Lower lobe of right lung (tissue), 2 donors: ENCODE results near the gene GARS1. TPM values are rescaled to one million over a fixed set of nuclear protein-coding genes. Genes with fewer than 3 reads are reported as not detected.

Experiments used
- ATAC-seq, 2 donors: fragments of 200-7000 bp; cut with Tn5 transposase; one replicate each; pipeline ENCODE4 v1.9.1; 2020 to 2022; ENCODE audit warnings: mild to moderate bottlenecking in 2 of 2, moderate library complexity in 2 of 2
- DNase-seq: peaks from one replicate; pipeline ENCODE4 v3.0.0-alpha.2; 2020
- H3K27ac ChIP-seq: fragments of 200-600 bp; one replicate; pipeline ENCODE4 v1.8.0; 2022
- H3K27me3 ChIP-seq: fragments of 200-600 bp; one replicate; pipeline ENCODE4 v1.8.0; 2022; ENCODE audit warnings: low read depth
- H3K36me3 ChIP-seq: fragments of 200-600 bp; one replicate; pipeline ENCODE4 v1.8.0; 2022; ENCODE audit warnings: mild to moderate bottlenecking
- H3K4me1 ChIP-seq: fragments of 200-600 bp; one replicate; pipeline ENCODE4 v1.8.0; 2022
- H3K4me3 ChIP-seq: fragments of 200-600 bp; one replicate; pipeline ENCODE4 v1.8.0; 2022; ENCODE audit warnings: mild to moderate bottlenecking
- H3K9me3 ChIP-seq: fragments of 200-600 bp; one replicate; pipeline ENCODE4 v1.8.0; 2022
- intact Hi-C: fragments of 100-400 bp; cut with DNase I; formaldehyde crosslinking; loops from one replicate; pipeline ENCODE4 v1.11.0; 2022
- total RNA-seq: library from RNA; stranded (reverse); fragmentation: NEBNext Ultra II Directional; extraction: Animal tissue kit (Norgen Biotek cat#: 25700); gene quantifications from one replicate; pipeline ENCODE4 v1.2.1, GENCODE V29; 2021
- TF ChIP-seq, protein P1 (sequence below): fragments of 200-600 bp; IDR thresholded peaks from one replicate; pipeline ENCODE4 v1.8.0; 2022; ENCODE audit warnings: antibody characterized with exemption, mild to moderate bottlenecking
- donor health status: DM: no; HTN: yes; CAD: no; lungs with severe emphysema.

GARS1 gene
- total RNA-seq, 1 donor from 2014 or later = 67.7 TPM

DNA sequence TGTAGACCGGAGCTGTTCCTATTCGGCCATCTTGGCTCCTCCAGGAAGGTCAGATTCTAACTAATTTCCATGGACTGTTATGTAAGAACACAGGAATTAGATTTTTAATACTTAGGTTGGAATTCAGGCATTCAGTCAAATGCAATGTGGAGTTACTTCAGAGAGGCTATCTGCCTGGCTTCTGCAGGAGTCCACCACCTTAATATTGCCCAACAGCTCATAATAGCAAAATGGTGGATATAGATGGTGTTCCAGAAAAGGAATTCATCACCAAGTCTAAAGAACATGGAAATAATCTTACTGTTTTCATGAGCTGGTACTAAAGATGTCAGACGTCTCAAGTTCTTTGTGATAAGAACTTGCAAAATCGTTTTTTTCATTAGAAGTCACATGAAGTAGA, 48.1 kb downstream of the GARS1 start:
- DNase-seq (no peak), ATAC-seq (no peak)
- intact Hi-C loops = no loop called here
- no peaks in the 10 kb centered on the region for H3K27me3 ChIP-seq
- no peaks in the 10 kb centered on the region for H3K4me1 ChIP-seq
- H3K27ac ChIP-seq = no peak overlapping the region
- H3K4me3 ChIP-seq = no peak overlapping the region
- H3K9me3 ChIP-seq = no peaks in the 10 kb centered on the region
- TF ChIP-seq, protein P1, sequence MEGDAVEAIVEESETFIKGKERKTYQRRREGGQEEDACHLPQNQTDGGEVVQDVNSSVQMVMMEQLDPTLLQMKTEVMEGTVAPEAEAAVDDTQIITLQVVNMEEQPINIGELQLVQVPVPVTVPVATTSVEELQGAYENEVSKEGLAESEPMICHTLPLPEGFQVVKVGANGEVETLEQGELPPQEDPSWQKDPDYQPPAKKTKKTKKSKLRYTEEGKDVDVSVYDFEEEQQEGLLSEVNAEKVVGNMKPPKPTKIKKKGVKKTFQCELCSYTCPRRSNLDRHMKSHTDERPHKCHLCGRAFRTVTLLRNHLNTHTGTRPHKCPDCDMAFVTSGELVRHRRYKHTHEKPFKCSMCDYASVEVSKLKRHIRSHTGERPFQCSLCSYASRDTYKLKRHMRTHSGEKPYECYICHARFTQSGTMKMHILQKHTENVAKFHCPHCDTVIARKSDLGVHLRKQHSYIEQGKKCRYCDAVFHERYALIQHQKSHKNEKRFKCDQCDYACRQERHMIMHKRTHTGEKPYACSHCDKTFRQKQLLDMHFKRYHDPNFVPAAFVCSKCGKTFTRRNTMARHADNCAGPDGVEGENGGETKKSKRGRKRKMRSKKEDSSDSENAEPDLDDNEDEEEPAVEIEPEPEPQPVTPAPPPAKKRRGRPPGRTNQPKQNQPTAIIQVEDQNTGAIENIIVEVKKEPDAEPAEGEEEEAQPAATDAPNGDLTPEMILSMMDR = no peak
- H3K36me3 ChIP-seq = peaks cover 8% of the 10 kb centered on the region

DNA sequence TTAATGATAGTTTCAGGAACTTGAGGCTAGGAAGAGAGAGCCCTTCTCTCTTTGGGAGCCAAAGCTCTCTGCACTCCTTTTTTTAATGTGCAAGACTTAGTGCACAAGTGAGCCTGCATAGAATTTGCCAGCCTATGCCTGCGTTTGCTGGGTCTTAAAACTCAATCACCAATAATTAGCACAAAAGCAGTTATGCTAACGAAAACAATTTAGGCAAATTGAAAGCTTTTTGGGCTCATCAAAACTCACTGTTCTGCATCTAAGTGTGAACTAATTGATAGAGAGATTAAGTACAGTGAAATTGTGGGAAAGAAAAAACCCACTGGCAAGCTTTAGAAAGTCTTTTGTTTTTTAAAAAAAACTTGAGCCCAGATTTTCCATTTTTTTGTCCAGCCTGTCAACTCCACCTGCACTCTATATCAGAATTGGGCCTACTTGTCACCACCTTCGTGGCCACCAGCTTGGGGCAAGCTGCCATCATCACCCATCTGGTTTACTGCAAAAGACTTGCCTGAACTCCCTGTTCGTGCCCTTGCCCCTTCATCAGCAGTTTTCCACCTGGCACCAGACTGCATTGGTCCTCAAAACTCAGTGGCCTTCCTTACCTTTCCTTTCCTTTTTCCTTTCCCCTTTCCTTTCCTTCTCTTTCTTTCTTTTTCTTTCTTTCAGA, 49.7 kb downstream of the GARS1 start:
- H3K27ac ChIP-seq = no peak overlapping the region
- H3K4me1 ChIP-seq = no peaks in the 10 kb centered on the region
- TF ChIP-seq, protein P1 = no peak
- intact Hi-C loops = no loop called here
- H3K9me3 ChIP-seq = no peaks in the 10 kb centered on the region
- no peaks in the 10 kb centered on the region for H3K27me3 ChIP-seq
- DNase-seq (no peak), ATAC-seq (no peak)
- peaks cover 8% of the 10 kb centered on the region for H3K36me3 ChIP-seq
- H3K4me3 ChIP-seq = no peak overlapping the region

DNA sequence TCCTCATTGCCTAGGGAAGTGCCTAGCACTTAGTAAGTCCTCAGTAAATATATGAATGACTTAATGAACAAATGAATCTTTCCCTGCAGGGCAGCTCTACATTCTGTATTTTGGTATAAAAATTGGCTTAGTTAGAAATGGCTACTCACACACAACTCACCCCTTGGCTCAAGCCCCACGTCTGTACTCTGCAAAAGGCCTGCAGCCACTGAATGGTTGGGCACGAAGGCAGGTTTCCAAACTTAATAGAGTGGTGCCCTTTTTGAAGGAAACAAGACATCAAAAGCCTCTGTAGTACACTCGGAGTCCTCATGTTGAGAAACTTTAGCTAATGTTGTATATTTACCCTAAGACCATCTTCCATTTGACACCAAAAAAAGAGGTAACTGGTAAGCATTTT, 51.0 kb downstream of the GARS1 start:
- Histone ChIP-seq H3K36me3 (peaks cover 8% of the 10 kb centered on the region), H3K4me3 (no peak overlapping the region), H3K27ac (no peak overlapping the region), H3K4me1 (no peaks in the 10 kb centered on the region), H3K27me3 (no peaks in the 10 kb centered on the region), H3K9me3 (no peaks in the 10 kb centered on the region)
- no peak for ATAC-seq
- TF ChIP-seq, protein P1 = no peak
- intact Hi-C loops = no loop called here
- DNase-seq = no peak

DNA sequence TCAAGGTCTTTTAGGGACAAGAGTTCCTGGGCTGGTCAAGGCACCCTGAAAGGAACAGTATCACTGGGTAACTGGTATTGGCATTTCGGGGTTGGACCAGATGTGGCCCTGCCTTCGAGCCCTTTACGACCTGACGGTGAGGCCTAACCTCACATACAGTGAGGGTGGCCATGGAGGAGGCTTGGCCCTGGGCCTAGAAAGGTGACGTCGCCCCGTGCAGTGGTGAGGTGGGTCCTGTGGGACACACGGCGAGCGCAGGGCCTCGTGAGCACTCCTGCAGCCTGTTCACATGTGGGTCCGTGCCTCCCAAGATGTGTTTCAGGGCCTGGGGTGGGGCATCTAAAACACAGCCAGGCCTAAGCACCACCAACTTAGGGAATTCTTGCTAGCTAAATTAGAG, 51.5 kb downstream of the GARS1 start:
- Histone ChIP-seq H3K36me3 (peaks cover 8% of the 10 kb centered on the region), H3K4me1 (no peaks in the 10 kb centered on the region), H3K4me3 (no peak overlapping the region), H3K27me3 (no peaks in the 10 kb centered on the region), H3K27ac (no peak overlapping the region), H3K9me3 (no peaks in the 10 kb centered on the region)
- no peak for ATAC-seq
- intact Hi-C loops = no loop called here
- DNase-seq = no peak
- TF ChIP-seq, protein P1 = no peak

DNA sequence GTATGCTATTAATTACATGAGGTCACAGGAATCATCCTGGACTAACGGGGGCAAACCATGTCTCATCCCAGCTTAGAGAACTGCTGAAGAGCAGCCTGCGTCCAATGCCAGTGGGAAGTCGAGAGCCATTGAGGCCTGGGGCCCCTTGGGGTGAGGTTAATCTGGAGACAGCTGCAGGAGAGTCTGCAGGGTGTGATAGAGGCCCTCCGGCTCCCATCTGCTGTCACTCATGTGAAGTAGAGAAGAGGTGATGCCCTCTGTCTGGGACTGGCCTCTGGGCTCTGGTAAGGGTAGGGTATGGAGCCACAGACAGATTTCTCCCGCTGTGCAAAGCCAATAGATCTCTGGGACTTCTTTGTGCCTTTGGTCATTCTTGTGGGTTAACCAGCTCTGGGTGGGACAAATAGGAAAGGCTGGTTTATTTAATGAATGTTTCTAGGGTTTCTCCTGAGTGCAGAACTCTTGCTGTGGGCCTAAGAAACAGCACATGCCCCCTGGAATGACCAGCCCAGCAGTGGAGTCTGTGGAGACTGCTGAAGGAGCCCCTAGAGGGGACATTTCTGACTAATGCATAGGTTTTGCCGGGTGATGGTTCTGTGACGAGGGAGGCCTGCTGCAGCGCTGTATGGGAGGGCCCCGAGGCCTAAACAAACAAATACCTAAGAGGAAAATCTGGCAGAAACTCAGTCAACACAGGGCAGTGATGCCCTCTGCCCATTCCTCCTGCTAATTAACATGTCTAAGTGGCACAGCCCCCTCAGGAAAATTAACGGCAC, 53.1 kb downstream of the GARS1 start:
- no peaks in the 10 kb centered on the region for H3K9me3 ChIP-seq
- H3K4me3 ChIP-seq = no peak overlapping the region
- H3K27me3 ChIP-seq = no peaks in the 10 kb centered on the region
- H3K4me1 ChIP-seq = no peaks in the 10 kb centered on the region
- no peak for ATAC-seq
- peaks cover 6% of the 10 kb centered on the region for H3K36me3 ChIP-seq
- TF ChIP-seq, protein P1 = no peak
- intact Hi-C loops = no loop called here
- no peak for DNase-seq
- no peak overlapping the region for H3K27ac ChIP-seq
